Vagina (tissue), 2 donors: ENCODE measurements around the gene NAA30.

ENCODE experiments used
- CTCF ChIP-seq, 3 experiments: fragments of 450-650 bp in 2 of 3; fragments of 200-600 bp in 1 of 3; sonication (generic) in 1 of 3; IDR thresholded peaks; one replicate each; pipeline ENCODE4 v1.5.1; 2017 to 2019; ENCODE audit warnings: antibody characterized with exemption in 3 of 3, mild to moderate bottlenecking in 2 of 3, moderate library complexity in 2 of 3
- POLR2A ChIP-seq, 2 donors: fragments of 450-650 bp; IDR thresholded peaks; one replicate each; pipeline ENCODE4 v1.6.1; 2017; ENCODE audit warnings: antibody characterized with exemption in 2 of 2, mild to moderate bottlenecking in 2 of 2, moderate library complexity in 2 of 2
- POLR2AphosphoS5 ChIP-seq, 2 donors: sonication (generic); formaldehyde crosslinking; IDR thresholded peaks; one replicate each; pipeline ENCODE4 v1.9.0; 2017; ENCODE audit warnings: antibody characterized with exemption in 2 of 2, mild to moderate bottlenecking in 2 of 2, low read depth in 1 of 2; ENCODE audit not compliant: insufficient read depth in 1 of 2

GRCh38 chr14:57401501-57401900 lies 11.1 kb downstream of the NAA30 start:
- TF ChIP-seq CTCF (IDR thresholded peaks at IDR 0.05) (no peak), POLR2A (IDR thresholded peaks at IDR 0.05) (no peak), POLR2AphosphoS5 (IDR thresholded peaks at IDR 0.05; ENCODE audit: insufficient read depth in 1 of 2, low read depth in 1 of 2) (no peak)
